H7 (cell line): ENCODE results near the gene PPP1R37. TPM values are rescaled to one million over a fixed set of nuclear protein-coding genes. Genes with fewer than 3 reads are reported as not detected.

Experiments
- DNase-seq: peaks from one replicate; pipeline ENCODE4 v3.0.0; 2012
- H3K27me3 ChIP-seq: 2 replicates; pipeline ENCODE4 v1.6.0; 2011; ENCODE audit warnings: mild to moderate bottlenecking, low read length; ENCODE audit not compliant: control insufficient read depth, insufficient read depth
- H3K36me3 ChIP-seq: replicated peaks from 2 replicates; pipeline ENCODE4 v1.5.1; 2011; ENCODE audit warnings: low read length; ENCODE audit not compliant: control insufficient read depth, insufficient read depth
- H3K4me3 ChIP-seq: 2 replicates; pipeline ENCODE4 v1.5.1; 2011; ENCODE audit warnings: low read depth, mild to moderate bottlenecking, control low read depth, low read length, moderate library complexity; ENCODE audit not compliant: insufficient read depth
- total RNA-seq: library from RNA; depleted of rRNA; stranded (reverse); fragments of >200 nt; shearing (Covaris generic); gene quantifications from 2 replicates; pipeline ENCODE4 v1.2.3, GENCODE V29; 2014

Gene PPP1R37
- total RNA-seq, 1 experiment from 2014 or later = 32.9 TPM

DNA sequence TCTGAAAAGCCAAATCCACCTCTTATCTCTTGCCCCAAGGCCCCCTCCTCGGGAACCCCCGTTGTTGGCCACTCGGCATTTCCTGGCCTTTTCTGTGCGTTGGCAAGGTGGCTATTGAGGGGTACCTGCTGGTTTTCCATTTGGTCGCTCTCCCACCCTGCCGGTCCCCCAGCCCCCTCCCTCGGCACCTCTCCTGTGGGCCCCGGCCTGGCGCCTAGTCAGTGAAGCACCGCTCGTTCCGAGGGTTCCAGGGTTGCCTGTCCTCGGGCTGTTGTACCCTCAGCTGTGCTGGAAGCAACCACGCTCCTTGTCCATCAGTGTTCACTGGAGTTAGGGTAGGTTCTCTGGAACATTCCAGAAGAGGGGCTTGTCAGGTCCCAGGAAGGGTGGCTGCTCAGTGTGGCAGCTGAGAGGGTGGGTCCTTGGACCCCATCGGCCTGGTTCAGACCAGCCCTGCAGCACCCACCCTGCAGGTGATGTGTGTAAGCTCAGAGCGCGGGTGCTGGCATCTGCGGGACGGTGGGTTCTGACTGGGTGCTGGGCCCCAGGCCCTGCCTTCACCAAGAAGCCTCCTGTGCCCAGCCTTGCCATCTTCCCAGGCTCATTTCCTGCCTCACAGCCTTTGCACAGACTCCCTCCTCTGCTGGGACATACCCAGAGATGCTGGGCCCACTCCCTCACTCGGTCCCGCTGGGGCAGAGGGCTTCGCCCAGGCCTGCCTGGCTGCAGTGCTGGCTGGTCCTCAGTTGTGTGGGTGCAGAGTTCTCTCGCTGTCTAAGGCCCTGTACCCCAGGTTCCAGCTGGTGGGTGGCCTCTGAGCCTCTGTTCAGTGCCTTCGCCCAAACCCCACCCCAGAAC lies 46.5 kb downstream of the PPP1R37 start:
- H3K36me3 ChIP-seq = no peaks in the 10 kb centered on the region; the same call in none of the 2 replicates
- no peaks in the 10 kb centered on the region for H3K27me3 ChIP-seq
- H3K4me3 ChIP-seq = no peak overlapping the region
- DNase-seq = peak; percentile 59

DNA sequence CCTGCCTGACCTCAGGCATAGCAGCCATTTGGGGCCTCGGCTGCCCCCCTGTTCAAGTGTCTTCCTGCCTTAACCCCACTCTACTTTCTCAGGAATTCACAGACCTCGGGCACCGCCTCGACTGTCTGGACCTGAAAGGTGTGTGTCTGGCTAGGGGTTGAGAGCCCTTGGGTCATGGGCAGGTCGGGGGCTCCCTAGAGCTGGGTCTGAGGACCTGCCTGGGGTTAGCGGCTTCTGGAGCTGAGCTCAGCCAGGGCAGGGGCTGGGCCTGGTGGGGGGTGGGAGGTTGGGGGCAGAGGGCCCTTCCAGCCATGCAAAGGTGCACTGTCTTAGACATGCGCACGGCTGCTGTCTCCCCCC lies 47.1 kb downstream of the PPP1R37 start:
- Histone ChIP-seq H3K27me3 (no peaks in the 10 kb centered on the region), H3K4me3 (no peak overlapping the region), H3K36me3 (no peaks in the 10 kb centered on the region; the same call in none of the 2 replicates)
- peak; percentile 55 for DNase-seq

- Histone ChIP-seq H3K4me3 (no peak overlapping the region), H3K36me3 (no peaks in the 10 kb centered on the region; the same call in none of the 2 replicates), H3K27me3 (no peaks in the 10 kb centered on the region)
- DNase-seq = no peak
Measured at GRCh38 chr19:45140533-45140932, 47.6 kb downstream of the PPP1R37 start.

GRCh38 chr19:45141203-45141900 lies 48.4 kb downstream of the PPP1R37 start:
- Histone ChIP-seq H3K36me3 (no peaks in the 10 kb centered on the region; the same call in none of the 2 replicates), H3K4me3 (no peak overlapping the region)
- no peak for DNase-seq

GRCh38 chr19:45142016-45142725 lies 49.2 kb downstream of the PPP1R37 start:
- H3K36me3 ChIP-seq = no peaks in the 10 kb centered on the region; the same call in none of the 2 replicates
- H3K27me3 ChIP-seq = no peaks in the 10 kb centered on the region
- H3K4me3 ChIP-seq = no peak overlapping the region
- DNase-seq = no peak

More at GRCh38 chr19:45141203-45141900, 48.4 kb downstream of the PPP1R37 start:
- H3K27me3 ChIP-seq = no peaks in the 10 kb centered on the region

DNA sequence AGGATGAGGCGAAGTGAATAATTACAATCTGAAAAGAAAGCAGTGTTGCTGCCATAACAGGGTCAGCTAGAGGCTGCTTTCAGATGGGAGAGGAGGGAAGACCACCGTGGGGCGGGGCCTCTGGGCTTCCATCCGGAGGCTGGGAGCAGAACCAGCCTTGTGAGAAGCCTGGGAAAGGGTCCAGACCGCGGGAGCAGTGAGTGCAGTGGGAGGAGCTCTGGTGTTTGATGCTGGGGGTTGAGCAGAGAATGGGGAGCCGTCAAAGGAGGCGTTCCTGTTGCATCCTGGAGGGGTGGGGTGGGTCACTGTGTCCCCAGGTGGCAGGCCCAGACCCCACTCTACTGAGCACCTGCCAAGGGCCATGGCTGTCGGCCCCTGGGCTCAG lies 49.7 kb downstream of the PPP1R37 start:
- Histone ChIP-seq H3K4me3 (no peak overlapping the region), H3K27me3 (no peaks in the 10 kb centered on the region), H3K36me3 (no peaks in the 10 kb centered on the region; the same call in none of the 2 replicates)
- no peak for DNase-seq

- H3K36me3 ChIP-seq = no peaks in the 10 kb centered on the region; the same call in none of the 2 replicates
- no peaks in the 10 kb centered on the region for H3K27me3 ChIP-seq
- DNase-seq = peak; percentile 57
- H3K4me3 ChIP-seq = no peak overlapping the region
Measured at GRCh38 chr19:45144431-45145269, 51.7 kb downstream of the PPP1R37 start.

DNA sequence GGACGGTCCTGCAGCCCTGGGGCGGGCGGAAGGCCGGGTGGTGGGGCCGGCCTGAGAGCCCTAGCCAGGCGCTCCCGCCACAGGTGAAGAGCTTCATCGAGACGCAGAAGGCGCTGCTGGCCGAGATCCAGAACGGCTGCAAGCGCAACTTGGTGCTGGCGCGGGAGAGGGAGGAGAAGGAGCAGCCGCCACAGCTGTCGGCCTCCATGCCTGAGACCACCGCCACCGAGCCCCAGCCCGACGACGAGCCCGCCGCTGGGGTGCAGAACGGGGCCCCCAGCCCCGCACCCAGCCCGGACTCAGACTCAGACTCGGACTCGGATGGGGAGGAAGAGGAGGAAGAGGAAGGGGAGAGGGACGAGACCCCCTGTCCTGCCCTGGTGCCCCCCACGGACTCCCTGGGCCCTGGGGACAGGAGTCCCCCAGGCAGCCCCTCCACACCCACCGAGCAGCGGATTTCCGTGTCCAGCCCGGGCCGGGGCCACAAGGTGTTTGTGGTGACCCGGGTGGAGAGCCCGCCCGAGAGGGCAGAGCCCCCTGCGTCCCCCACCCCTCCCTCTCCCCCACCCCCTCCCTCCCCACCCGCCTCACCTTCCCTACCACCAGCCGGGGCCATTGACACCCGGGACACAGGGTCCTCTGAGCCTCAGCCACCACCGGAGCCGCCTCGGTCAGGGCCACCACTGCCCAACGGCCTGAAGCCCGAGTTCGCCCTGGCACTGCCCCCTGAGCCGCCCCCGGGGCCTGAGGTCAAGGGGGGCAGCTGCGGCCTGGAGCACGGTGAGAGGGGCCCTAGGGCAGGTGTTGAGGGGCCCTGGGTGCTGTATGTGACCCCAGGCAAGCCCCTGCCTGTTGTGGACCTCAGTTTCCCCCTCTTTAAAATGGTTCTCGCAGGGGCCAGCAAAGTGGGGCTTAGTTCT lies 52.6 kb downstream of the PPP1R37 start:
- DNase-seq = peak; percentile 56
- Histone ChIP-seq H3K27me3 (no peaks in the 10 kb centered on the region), H3K4me3 (no peak overlapping the region), H3K36me3 (no peaks in the 10 kb centered on the region; the same call in none of the 2 replicates)

DNA sequence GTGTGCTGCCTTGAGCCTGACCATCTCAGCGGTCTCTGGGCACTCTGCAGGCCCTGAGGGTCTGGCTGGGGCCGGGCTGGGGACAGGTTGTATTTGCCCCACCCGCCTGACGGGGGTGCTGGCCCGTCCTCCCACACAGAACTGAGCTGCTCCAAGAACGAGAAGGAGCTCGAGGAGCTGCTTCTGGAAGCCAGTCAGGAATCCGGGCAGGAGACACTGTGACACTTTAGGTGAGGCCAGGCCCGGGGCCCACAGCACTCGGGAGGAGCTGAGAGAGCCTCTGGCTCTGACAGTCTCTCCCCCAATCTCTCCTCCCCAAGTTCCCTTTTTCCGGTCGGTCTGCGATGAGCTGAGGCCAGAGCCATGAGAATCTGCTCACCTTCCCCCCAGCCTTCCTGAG lies 53.3 kb downstream of the PPP1R37 start:
- no peaks in the 10 kb centered on the region for H3K27me3 ChIP-seq
- H3K36me3 ChIP-seq = no peaks in the 10 kb centered on the region; the same call in none of the 2 replicates
- peak; percentile 72 for DNase-seq
- no peak overlapping the region for H3K4me3 ChIP-seq

DNA sequence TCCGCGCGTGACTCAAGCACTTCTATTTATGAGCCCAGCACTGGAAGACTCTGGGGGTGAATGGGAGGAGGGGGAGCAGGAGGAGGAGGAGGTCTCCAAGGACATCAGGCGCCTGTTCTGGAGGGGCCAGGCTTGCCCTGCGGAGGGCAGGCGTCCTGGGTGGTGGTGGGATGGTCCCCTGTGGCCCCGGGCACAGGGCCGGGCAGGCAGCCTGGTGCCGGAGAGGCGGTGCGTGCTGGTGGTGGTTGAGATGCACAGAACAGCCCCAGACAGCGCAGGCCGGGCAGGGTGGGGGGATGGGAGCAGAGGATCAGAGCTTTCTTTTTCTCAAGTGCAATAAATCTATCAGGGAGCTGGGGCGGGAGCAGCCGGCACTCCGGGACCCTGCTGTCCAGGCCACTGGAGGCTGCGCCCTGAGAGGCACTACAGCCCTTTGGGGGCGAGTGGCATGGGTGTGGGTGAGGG lies 53.8 kb downstream of the PPP1R37 start:
- Histone ChIP-seq H3K36me3 (no peaks in the 10 kb centered on the region; the same call in none of the 2 replicates), H3K4me3 (no peak overlapping the region), H3K27me3 (no peaks in the 10 kb centered on the region)
- DNase-seq = peak; percentile 49

- H3K36me3 ChIP-seq = no peaks in the 10 kb centered on the region; the same call in none of the 2 replicates
- no peak overlapping the region for H3K4me3 ChIP-seq
- H3K27me3 ChIP-seq = no peaks in the 10 kb centered on the region
- DNase-seq = peak; percentile 87
Measured at GRCh38 chr19:45147835-45148676, 55.1 kb downstream of the PPP1R37 start.

- DNase-seq = no peak
- H3K36me3 ChIP-seq = no peaks in the 10 kb centered on the region; the same call in none of the 2 replicates
Measured at GRCh38 chr19:45149129-45149528, 56.1 kb downstream of the PPP1R37 start.

More at GRCh38 chr19:45149129-45149528, 56.1 kb downstream of the PPP1R37 start:
- peaks cover 7% of the 10 kb centered on the region for H3K27me3 ChIP-seq
- H3K4me3 ChIP-seq = no peak overlapping the region
